Pancreas (tissue), 10 donors: ENCODE measurements around the gene GRM1. TPM values are rescaled to one million over a fixed set of nuclear protein-coding genes. Genes with fewer than 3 reads are reported as not detected.
A peak's percentile ranks its signal among the peaks of the same experiment; 100 is the strongest.

Experiments used
- ATAC-seq, 4 donors: fragments of 200-7000 bp; cut with Tn5 transposase; one replicate each; pipeline versions ENCODE4 v1.8.0 to v1.9.1; 2020; ENCODE audit warnings: mild to moderate bottlenecking in 4 of 4, moderate library complexity in 4 of 4
- DNase-seq, 6 donors: peaks; one replicate each; pipeline ENCODE4 v3.0.0-alpha.2; 2020
- FAIRE-seq: peaks from 2 replicates; lab custom pipeline; 2012; peaks lifted over from hg19 to GRCh38; lab: Jason Lieb, UNC
- H3K27ac ChIP-seq, 4 donors: fragments of 200-600 bp; sonication (generic); 1 replicate in 3 of 4; 2 replicates in 1 of 4; pipeline versions ENCODE4 v1.5.0 to v1.8.0; 2020
- H3K27me3 ChIP-seq, 4 donors: fragments of 200-600 bp; one replicate each; pipeline ENCODE4 v1.8.0; 2021
- H3K36me3 ChIP-seq, 3 donors: fragments of 200-600 bp; sonication (generic) in 1 of 3; one replicate each; pipeline versions ENCODE4 v1.5.0 to v1.8.0; 2020 to 2021
- H3K4me1 ChIP-seq, 3 donors: fragments of 200-600 bp; one replicate each; pipeline ENCODE4 v1.8.0; 2021
- H3K4me3 ChIP-seq, 4 donors: fragments of 200-600 bp; sonication (generic) in 2 of 4; one replicate each; pipeline versions ENCODE4 v1.5.0 to v1.8.0; 2020 to 2021
- H3K9me3 ChIP-seq, 4 donors: fragments of 200-600 bp; one replicate each; pipeline ENCODE4 v1.8.0; 2021
- CTCF ChIP-seq, 4 donors: fragments of 200-600 bp; sonication (generic) in 3 of 4; IDR thresholded peaks; one replicate each; pipeline versions ENCODE4 v1.5.0 to v1.8.0; 2021; ENCODE audit warnings: antibody characterized with exemption in 4 of 4
- WGBS, 2 donors: extraction: QIAGEN DNeasy Blood & Tissue Kit; methylation state at CpG; one replicate each; pipeline ENCODE4 v1.1.7; 2013; 5-methylcytosine and 5-hydroxymethylcytosine counted together
- intact Hi-C, 3 donors: fragments of 100-400 bp; cut with DNase I; formaldehyde crosslinking; loops; one replicate each; pipeline versions ENCODE4 v1.11.1 to v1.14.2; 2022
- polyA plus RNA-seq, 2 donors: library from polyadenylated mRNA; stranded (reverse); fragments of 200-250 nt; gene quantifications; one replicate each; pipeline ENCODE4 v1.2.3, GENCODE V29; 2013
- total RNA-seq, 6 donors: library from RNA; stranded (reverse); fragmentation: NEBNext Ultra II Directional in 4 of 6; extraction: Animal tissue kit (Norgen Biotek cat#: 25700) in 4 of 6; gene quantifications; one replicate each; pipeline versions ENCODE4 v1.2.1 to v1.2.4, GENCODE V29; 2021 to 2023
- donor health status: healthy with polysubstance abuse.
- donor health status: DM: no; HTN: no; CAD: no; lungs with moderate emphysema.
- donor health status: DM: no; HTN: no; CAD: no.
- donor health status: control.
- donor health status: control.
- donor health status: Bipolar disorder and iron deficiency.
- donor health status: DM: yes; HTN: yes; CAD: no.
- donor health status: DM: no; HTN: no; CAD: no.
- donor health status: DM: no; HTN: no; CAD: no.
- donor health status: DM: yes; HTN: yes; CAD: no.

The GRM1 gene
- total and polyA plus RNA-seq, 8 donors, result 0.04 to 0.17 (median 0.05) TPM; not detected in 2

- intact Hi-C loops, result no loop called here
- DNase-seq, result peak in 1 of 6 donors; percentile 31
These were observed 332.5 kb downstream of the GRM1 start for GRCh38 chr6:146361128-146361924.

GRCh38 chr6:146363838-146364607 is 335.2 kb downstream of the GRM1 start:
- H3K4me3 ChIP-seq, result no peak overlapping the region
- intact Hi-C loops, result no loop called here
- H3K4me1 ChIP-seq, result no peaks in the 10 kb centered on the region
- no peaks in the 10 kb centered on the region for H3K36me3 ChIP-seq
- 51 to 61% methylated on average over 7 of the region's 7 CpGs for WGBS, 2 donors
- H3K27ac ChIP-seq, result no peak overlapping the region
- H3K27me3 ChIP-seq, result no peaks in the 10 kb centered on the region
- FAIRE-seq, result no peak
- ATAC-seq, result no peak
- no peak for DNase-seq
- TF ChIP-seq CTCF (IDR thresholded peaks at IDR 0.05), result no peak
- H3K9me3 ChIP-seq, result no peaks in the 10 kb centered on the region

More at GRCh38 chr6:146361128-146361924, 332.5 kb downstream of the GRM1 start:
- ATAC-seq (no peak), FAIRE-seq (no peak)
- Histone ChIP-seq H3K4me1 (no peaks in the 10 kb centered on the region), H3K36me3 (no peaks in the 10 kb centered on the region), H3K4me3 (no peak overlapping the region), H3K9me3 (no peaks in the 10 kb centered on the region), H3K27ac (no peak overlapping the region), H3K27me3 (no peaks in the 10 kb centered on the region)
- 34% methylated on average over 4 of the region's 4 CpGs for WGBS, 2 donors
- no peak for TF ChIP-seq CTCF (IDR thresholded peaks at IDR 0.05)

GRCh38 chr6:146364816-146365594 is 336.1 kb downstream of the GRM1 start:
- no peak for FAIRE-seq
- ATAC-seq, result no peak
- intact Hi-C loops, result no loop called here

GRCh38 chr6:146367061-146367460 is 338.2 kb downstream of the GRM1 start:
- no peak for FAIRE-seq
- H3K27me3 ChIP-seq, result no peaks in the 10 kb centered on the region
- H3K4me1 ChIP-seq, result no peaks in the 10 kb centered on the region
- intact Hi-C loops, result no loop called here
- WGBS, 2 donors, result 39 to 54% methylated on average over 1 of the region's 1 CpG
- DNase-seq, result no peak
- no peak overlapping the region for H3K27ac ChIP-seq
- H3K36me3 ChIP-seq, result no peaks in the 10 kb centered on the region
- H3K4me3 ChIP-seq, result no peak overlapping the region
- no peak for ATAC-seq
- no peaks in the 10 kb centered on the region for H3K9me3 ChIP-seq
- no peak for TF ChIP-seq CTCF (IDR thresholded peaks at IDR 0.05)

More at GRCh38 chr6:146364816-146365594, 336.1 kb downstream of the GRM1 start:
- DNase-seq, result no peak
- Histone ChIP-seq H3K4me3 (no peak overlapping the region), H3K4me1 (no peaks in the 10 kb centered on the region), H3K27ac (no peak overlapping the region), H3K27me3 (no peaks in the 10 kb centered on the region), H3K36me3 (no peaks in the 10 kb centered on the region), H3K9me3 (no peaks in the 10 kb centered on the region)
- no peak for TF ChIP-seq CTCF (IDR thresholded peaks at IDR 0.05)
- WGBS, 2 donors, result 50 to 65% methylated on average over 3 of the region's 3 CpGs
